H9 (cell line): ENCODE results near the gene NAIF1. TPM values are rescaled to one million over a fixed set of nuclear protein-coding genes. Genes with fewer than 3 reads are reported as not detected.

Source experiments
- DNase-seq: peaks from one replicate; pipeline ENCODE4 v3.0.0-alpha.2; 2017
- H2AFZ ChIP-seq: one replicate; pipeline ENCODE4 v1.6.1; 2013; ENCODE audit warnings: mild to moderate bottlenecking, low read length, control low read depth, moderate library complexity
- H2AK5ac ChIP-seq: 2 replicates; pipeline ENCODE4 v1.6.1; 2013; ENCODE audit warnings: low read length, control low read depth, mixed read lengths; ENCODE audit not compliant: insufficient read length
- H2BK120ac ChIP-seq: one replicate; pipeline ENCODE4 v1.6.1; 2013; ENCODE audit warnings: low read depth, mild to moderate bottlenecking, low read length, control low read depth, inconsistent platforms; ENCODE audit not compliant: poor library complexity, severe bottlenecking
- H2BK12ac ChIP-seq: 2 replicates; pipeline ENCODE4 v1.6.1; 2013; ENCODE audit warnings: low read length, control low read depth, mixed read lengths, low read depth; ENCODE audit not compliant: insufficient read length
- H2BK15ac ChIP-seq: 2 replicates; pipeline ENCODE4 v1.6.1; 2013; ENCODE audit warnings: low read depth, low read length, control low read depth
- H2BK20ac ChIP-seq: one replicate; pipeline ENCODE4 v1.6.1; 2013; ENCODE audit warnings: low read depth, mild to moderate bottlenecking, low read length, control low read depth, inconsistent platforms; ENCODE audit not compliant: poor library complexity, severe bottlenecking
- H2BK5ac ChIP-seq: 2 replicates; pipeline ENCODE4 v1.6.1; 2013; ENCODE audit warnings: low read length, control low read depth, mixed read lengths; ENCODE audit not compliant: insufficient read length
- H3K14ac ChIP-seq: 2 replicates; pipeline ENCODE4 v1.6.1; 2013; ENCODE audit warnings: low read length, control low read depth; ENCODE audit not compliant: insufficient read depth
- H3K18ac ChIP-seq: 2 replicates; pipeline ENCODE4 v1.6.1; 2013; ENCODE audit warnings: low read depth, mild to moderate bottlenecking, mixed read lengths, low read length, control low read depth; ENCODE audit not compliant: insufficient read length
- H3K23ac ChIP-seq: 2 replicates; pipeline ENCODE4 v1.6.1; 2013; ENCODE audit warnings: low read length, control low read depth, mixed read lengths, low read depth; ENCODE audit not compliant: insufficient read length
- H3K23me2 ChIP-seq: 2 replicates; pipeline ENCODE4 v1.6.1; 2013; ENCODE audit warnings: low read depth, mild to moderate bottlenecking, mixed read lengths, low read length, control low read depth; ENCODE audit not compliant: insufficient read length, poor library complexity, severe bottlenecking
- H3K27ac ChIP-seq: 2 replicates; pipeline ENCODE4 v1.5.1; 2013; ENCODE audit warnings: low read length, control low read depth, mixed read lengths, low read depth; ENCODE audit not compliant: insufficient read length
- H3K27me3 ChIP-seq: 2 replicates; pipeline ENCODE4 v1.6.1; 2013; ENCODE audit warnings: low read length, control low read depth, inconsistent platforms; ENCODE audit not compliant: insufficient read depth
- H3K4ac ChIP-seq: 2 replicates; pipeline ENCODE4 v1.6.1; 2013; ENCODE audit warnings: low read depth, mild to moderate bottlenecking, control low read depth, inconsistent platforms, low read length, moderate library complexity
- H3K4me1 ChIP-seq: 2 replicates; pipeline ENCODE4 v1.6.1; 2013; ENCODE audit warnings: low read length, control low read depth, inconsistent platforms; ENCODE audit not compliant: insufficient read depth
- H3K4me2 ChIP-seq: 2 replicates; pipeline ENCODE4 v1.6.1; 2013; ENCODE audit warnings: low read length, control low read depth, mixed read lengths; ENCODE audit not compliant: insufficient read length, insufficient read depth
- H3K56ac ChIP-seq: 2 replicates; pipeline ENCODE4 v1.6.1; 2013; ENCODE audit warnings: low read depth, mild to moderate bottlenecking, mixed read lengths, low read length, control low read depth; ENCODE audit not compliant: insufficient read length
- H3K79me1 ChIP-seq: 2 replicates; pipeline ENCODE4 v1.6.1; 2013; ENCODE audit warnings: low read depth, mild to moderate bottlenecking, moderate library complexity, low read length, control low read depth, inconsistent platforms; ENCODE audit not compliant: insufficient read depth, poor library complexity, severe bottlenecking
- H3K79me2 ChIP-seq: 2 replicates; pipeline ENCODE4 v1.6.1; 2013; ENCODE audit warnings: low read length, control low read depth, inconsistent platforms; ENCODE audit not compliant: insufficient read depth
- H3K9ac ChIP-seq: 2 replicates; pipeline ENCODE4 v1.6.1; 2013; ENCODE audit warnings: low read length, control low read depth, mixed read lengths; ENCODE audit not compliant: insufficient read length; ENCODE audit errors: extremely low read depth
- H3K9me3 ChIP-seq: one replicate; pipeline ENCODE4 v1.6.1; 2013; ENCODE audit warnings: low read depth, low read length, inconsistent platforms; ENCODE audit not compliant: control insufficient read depth
- H3T11ph ChIP-seq: one replicate; pipeline ENCODE4 v1.6.1; 2013; ENCODE audit warnings: mild to moderate bottlenecking, low read length, control low read depth, inconsistent platforms
- H4K20me1 ChIP-seq: one replicate; pipeline ENCODE4 v1.6.1; 2013; ENCODE audit not compliant: control insufficient read depth, insufficient read length, insufficient read depth
- H4K5ac ChIP-seq: 2 replicates; pipeline ENCODE4 v1.6.1; 2013; ENCODE audit warnings: low read depth, mild to moderate bottlenecking, mixed read lengths, low read length, control low read depth; ENCODE audit not compliant: insufficient read length
- H4K8ac ChIP-seq: replicated peaks from 2 replicates; pipeline ENCODE4 v1.6.1; 2013; ENCODE audit warnings: low read length, control low read depth, mixed read lengths, low read depth; ENCODE audit not compliant: insufficient read length
- H4K91ac ChIP-seq: 2 replicates; pipeline ENCODE4 v1.6.1; 2013; ENCODE audit warnings: low read depth, mild to moderate bottlenecking, moderate library complexity, mixed read lengths, low read length, control low read depth; ENCODE audit not compliant: insufficient read length
- H3K27ac Mint-ChIP-seq, 3 experiments: 2 replicates in 2 of 3; 3 replicates in 1 of 3; pipeline ENCODE4 v1.8.0; 2020 to 2021; ENCODE audit warnings: mixed read lengths in 3 of 3, mild to moderate bottlenecking in 1 of 3, moderate library complexity in 1 of 3
- H3K27me3 Mint-ChIP-seq: 2 replicates; pipeline ENCODE4 v1.8.0; 2021; ENCODE audit warnings: low read depth, mild to moderate bottlenecking, moderate library complexity, mixed read lengths
- H3K36me3 Mint-ChIP-seq, 3 experiments: 2 replicates in 2 of 3; 3 replicates in 1 of 3; pipeline ENCODE4 v1.8.0; 2020 to 2021; ENCODE audit warnings: low read depth in 3 of 3, mixed read lengths in 3 of 3; ENCODE audit not compliant: insufficient read depth in 1 of 3
- H3K4me1 Mint-ChIP-seq, 2 experiments: 2 replicates each; pipeline ENCODE4 v1.8.0; 2020; ENCODE audit warnings: mixed read lengths in 2 of 2
- H3K4me3 Mint-ChIP-seq, 2 experiments: 2 replicates in 1 of 2; 3 replicates in 1 of 2; pipeline ENCODE4 v1.8.0; 2020 to 2021; ENCODE audit warnings: mild to moderate bottlenecking in 2 of 2, mixed read lengths in 2 of 2, moderate library complexity in 1 of 2
- H3K9me3 Mint-ChIP-seq, 2 experiments: 2 replicates in 1 of 2; 3 replicates in 1 of 2; pipeline ENCODE4 v1.8.0; 2020; ENCODE audit warnings: mild to moderate bottlenecking in 2 of 2, mixed read lengths in 2 of 2, moderate library complexity in 1 of 2
- WGBS: extraction: QIAGEN DNeasy Blood & Tissue Kit; methylation state at CpG from one replicate; pipeline ENCODE4 v1.1.7; 2013; ENCODE audit warnings: missing lambda C conversion rate, low lambda C conversion rate, mixed read lengths; ENCODE audit not compliant: insufficient read length; ENCODE audit errors: extremely low coverage; 5-methylcytosine and 5-hydroxymethylcytosine counted together
- total RNA-seq: library from RNA; stranded (reverse); gene quantifications from 2 replicates; pipeline ENCODE4 v1.2.1, GENCODE V29; 2021
- TF ChIP-seq, protein P1 (sequence below): fragments of 200-600 bp; sonication (generic); conservative IDR thresholded peaks from 3 replicates; pipeline ENCODE4 v1.8.0; 2021; ENCODE audit warnings: antibody characterized with exemption, mild to moderate bottlenecking

Gene NAIF1
- total RNA-seq, 1 experiment from 2014 or later: 6.3 TPM

DNA sequence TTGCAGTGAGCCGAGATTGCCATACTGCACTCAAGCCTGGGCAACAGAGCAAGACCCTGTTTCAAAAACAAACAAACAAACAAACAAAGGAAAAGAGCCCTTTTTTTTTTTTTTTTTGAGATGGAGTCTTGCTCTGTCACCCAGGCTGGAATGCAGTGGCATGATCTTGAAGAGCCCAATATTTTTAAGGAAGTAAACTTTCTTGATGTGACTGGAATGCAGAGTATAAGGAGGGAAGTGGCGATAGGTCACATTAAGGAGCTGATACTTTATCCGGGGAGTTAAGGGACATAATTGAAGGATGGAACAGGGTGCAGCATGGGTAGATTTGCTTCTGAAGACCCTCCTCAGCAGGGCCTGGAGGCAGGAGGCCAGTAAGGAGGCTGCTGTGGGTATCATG is 13.0 kb downstream of the NAIF1 start:
- Histone ChIP-seq H2BK5ac (no peak overlapping the region), H3K56ac (no peak overlapping the region), H3K4me1 (peaks cover 3% of the 10 kb centered on the region; the same call in 1 of the 2 replicates), H3K27me3 (no peaks in the 10 kb centered on the region), H2AK5ac (no peak overlapping the region), H3K23ac (no peak overlapping the region), H2BK20ac (no peak overlapping the region), H2AFZ (no peak overlapping the region), H2BK12ac (no peak overlapping the region), H2BK15ac (no peak overlapping the region), H4K91ac (no peak overlapping the region), H3K14ac (no peak overlapping the region), H3K4ac (no peak overlapping the region), H3K79me1 (no peaks in the 10 kb centered on the region), H3K9me3 (no peaks in the 10 kb centered on the region), H3K23me2 (no peaks in the 10 kb centered on the region), H3K4me2 (no peak overlapping the region), H3K27ac (no peak overlapping the region), H2BK120ac (no peak overlapping the region), H4K5ac (no peak overlapping the region), H3K18ac (no peak overlapping the region), H3K9ac (no peak overlapping the region), H4K20me1 (no peaks in the 10 kb centered on the region), H3K79me2 (no peaks in the 10 kb centered on the region), H4K8ac (no peak overlapping the region), H3T11ph (no peak overlapping the region)
- no peak for DNase-seq
- peaks cover 25 to 34% of the 10 kb centered on the region in 2 experiments for H3K4me1 Mint-ChIP-seq
- no peaks in the 10 kb centered on the region for H3K27me3 Mint-ChIP-seq
- H3K36me3 Mint-ChIP-seq: no peaks in the 10 kb centered on the region
- H3K9me3 Mint-ChIP-seq: no peaks in the 10 kb centered on the region; a peak in 1 of 5 replicates
- WGBS: no CpG with 5 or more reads among the region's 3 CpGs
- H3K27ac Mint-ChIP-seq: peak overlapping the region in 1 of 3 experiments; percentile 11; a peak in 1 of 7 replicates
- H3K4me3 Mint-ChIP-seq: no peak overlapping the region
- TF ChIP-seq, protein P1, sequence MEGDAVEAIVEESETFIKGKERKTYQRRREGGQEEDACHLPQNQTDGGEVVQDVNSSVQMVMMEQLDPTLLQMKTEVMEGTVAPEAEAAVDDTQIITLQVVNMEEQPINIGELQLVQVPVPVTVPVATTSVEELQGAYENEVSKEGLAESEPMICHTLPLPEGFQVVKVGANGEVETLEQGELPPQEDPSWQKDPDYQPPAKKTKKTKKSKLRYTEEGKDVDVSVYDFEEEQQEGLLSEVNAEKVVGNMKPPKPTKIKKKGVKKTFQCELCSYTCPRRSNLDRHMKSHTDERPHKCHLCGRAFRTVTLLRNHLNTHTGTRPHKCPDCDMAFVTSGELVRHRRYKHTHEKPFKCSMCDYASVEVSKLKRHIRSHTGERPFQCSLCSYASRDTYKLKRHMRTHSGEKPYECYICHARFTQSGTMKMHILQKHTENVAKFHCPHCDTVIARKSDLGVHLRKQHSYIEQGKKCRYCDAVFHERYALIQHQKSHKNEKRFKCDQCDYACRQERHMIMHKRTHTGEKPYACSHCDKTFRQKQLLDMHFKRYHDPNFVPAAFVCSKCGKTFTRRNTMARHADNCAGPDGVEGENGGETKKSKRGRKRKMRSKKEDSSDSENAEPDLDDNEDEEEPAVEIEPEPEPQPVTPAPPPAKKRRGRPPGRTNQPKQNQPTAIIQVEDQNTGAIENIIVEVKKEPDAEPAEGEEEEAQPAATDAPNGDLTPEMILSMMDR: no peak
